GM19372 (cell line): Measurements from ENCODE around the gene IFITM5.
"Not testable (repeated sequence)": the region's sequence is repeated elsewhere in the genome, so short reads cannot be mapped to it uniquely, and the experiment has no call there.

Experiments used
- ATAC-seq: cut with Tn5 transposase; IDR thresholded peaks from one replicate; pipeline ENCODE4 v1.9.1; 2021; ENCODE audit warnings: mild to moderate bottlenecking, low read depth, moderate library complexity; ENCODE audit not compliant: unreplicated experiment

Gene IFITM5

DNA sequence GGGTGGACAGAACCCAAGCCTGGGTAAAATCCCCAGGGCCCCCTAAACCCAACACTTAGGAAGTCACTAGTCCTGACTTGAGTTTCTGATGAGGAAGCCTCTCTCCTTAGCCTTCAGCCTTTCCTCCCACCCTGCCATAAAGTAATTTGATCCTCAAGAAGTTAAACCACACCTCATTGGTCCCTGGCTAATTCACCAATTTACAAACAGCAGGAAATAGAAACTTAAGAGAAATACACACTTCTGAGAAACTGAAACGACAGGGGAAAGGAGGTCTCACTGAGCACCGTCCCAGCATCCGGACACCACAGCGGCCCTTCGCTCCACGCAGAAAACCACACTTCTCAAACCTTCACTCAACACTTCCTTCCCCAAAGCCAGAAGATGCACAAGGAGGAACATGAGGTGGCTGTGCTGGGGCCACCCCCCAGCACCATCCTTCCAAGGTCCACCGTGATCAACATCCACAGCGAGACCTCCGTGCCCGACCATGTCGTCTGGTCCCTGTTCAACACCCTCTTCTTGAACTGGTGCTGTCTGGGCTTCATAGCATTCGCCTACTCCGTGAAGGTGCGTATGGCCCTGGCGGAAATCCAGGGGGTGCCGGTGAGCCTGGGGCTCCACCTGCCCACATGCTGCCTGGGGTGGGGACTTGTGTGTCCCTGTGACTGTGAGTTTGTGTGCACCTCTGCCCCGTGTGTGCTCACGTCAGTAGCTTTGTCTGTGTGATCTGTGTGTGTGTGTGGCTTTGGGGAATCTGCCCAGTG is 14.6 kb upstream of the IFITM5 start, which contains the start of gene IFITM1:
TSS of gene IFITM1 (plus strand) at position 254 of the 767 bp plus-strand sequence. CDS start at position 385, 131 bp downstream.
- no peak for ATAC-seq

GRCh38 chr11:313304-313786 is 14.0 kb upstream of the IFITM5 start:
- no peak for ATAC-seq

DNA sequence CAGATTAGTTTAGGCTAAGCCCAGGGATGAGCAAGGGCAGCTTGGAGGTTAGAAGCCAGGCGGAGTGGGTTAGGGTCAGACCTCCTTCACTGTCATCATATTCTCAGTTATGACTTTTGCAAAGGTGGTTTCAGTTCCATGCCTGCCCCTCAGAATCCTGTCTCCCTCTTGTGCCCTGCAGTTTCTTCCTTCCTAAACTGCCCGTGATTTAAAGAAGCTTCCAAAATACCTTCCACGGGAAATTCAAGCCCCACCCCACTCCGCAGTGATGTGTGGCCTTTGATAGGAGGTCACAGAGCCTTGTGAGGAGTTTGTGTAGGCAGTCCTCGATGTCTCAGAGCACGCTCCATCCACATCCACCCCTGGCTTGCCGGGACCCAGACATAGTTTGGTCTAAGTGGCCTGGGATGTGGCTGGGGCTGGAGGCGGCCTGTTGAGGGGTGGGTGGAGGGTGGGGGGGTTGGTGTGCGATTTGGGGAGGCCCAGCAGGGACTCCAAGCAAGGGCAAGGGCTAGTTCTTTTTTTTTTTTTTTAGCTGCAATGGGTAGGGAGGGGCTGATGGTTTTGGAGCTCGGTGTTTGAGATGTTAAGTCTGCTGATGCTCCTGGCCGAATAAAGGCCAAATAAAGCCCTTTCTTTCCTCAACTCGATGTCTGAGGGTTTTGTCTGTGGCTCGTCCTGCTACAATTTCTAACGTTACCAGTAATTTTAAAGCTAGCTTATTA is 12.9 kb upstream of the IFITM5 start:
- ATAC-seq: no peak

GRCh38 chr11:311013-311748 is 11.9 kb upstream of the IFITM5 start:
- not testable (repeated sequence) for ATAC-seq

- not testable (repeated sequence) for ATAC-seq
These were observed 10.8 kb upstream of the IFITM5 start for GRCh38 chr11:309979-310572.

GRCh38 chr11:308740-309665 is 9.7 kb upstream of the IFITM5 start:
- ATAC-seq: not testable (repeated sequence)

DNA sequence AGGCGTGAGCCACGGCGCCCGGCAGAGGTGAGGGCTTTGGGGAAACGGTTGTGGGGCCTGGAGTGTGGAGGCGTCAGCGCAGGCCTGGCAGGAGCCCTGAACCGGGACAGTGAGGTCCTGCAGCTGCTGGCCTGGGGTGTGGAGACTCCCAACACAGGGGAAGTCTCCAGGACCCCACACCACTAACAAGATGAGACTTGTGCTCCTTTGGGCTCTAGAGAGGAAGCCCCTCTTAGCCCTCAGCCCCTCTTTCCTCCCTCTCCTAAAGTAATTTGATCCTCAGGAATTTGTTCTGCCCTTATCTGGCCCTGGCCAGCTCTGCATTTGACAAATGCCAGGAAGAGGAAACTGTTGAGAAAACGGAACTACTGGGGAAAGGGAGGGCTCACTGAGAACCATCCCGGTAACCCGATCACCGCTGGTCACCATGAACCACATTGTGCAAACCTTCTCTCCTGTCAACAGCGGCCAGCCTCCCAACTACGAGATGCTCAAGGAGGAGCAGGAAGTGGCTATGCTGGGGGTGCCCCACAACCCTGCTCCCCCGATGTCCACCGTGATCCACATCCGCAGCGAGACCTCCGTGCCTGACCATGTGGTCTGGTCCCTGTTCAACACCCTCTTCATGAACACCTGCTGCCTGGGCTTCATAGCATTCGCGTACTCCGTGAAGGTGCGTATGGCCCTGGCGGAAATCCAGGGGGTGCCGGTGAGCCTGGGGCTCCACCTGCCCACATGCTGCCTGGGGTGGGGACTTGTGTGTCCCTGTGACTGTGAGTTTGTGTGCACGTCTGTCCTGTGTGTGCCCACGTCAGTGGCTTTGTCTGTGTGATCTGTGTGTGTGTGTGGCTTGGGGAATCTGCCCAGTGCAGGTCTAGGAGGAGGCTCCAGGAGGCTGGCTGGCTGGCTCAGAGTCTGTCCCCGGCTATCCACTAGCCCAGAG is 8.7 kb upstream of the IFITM5 start, which contains the start of gene IFITM2:
TSS of gene IFITM2 (plus strand) at position 51 of the 943 bp plus-strand sequence. CDS start at position 428, 377 bp downstream.
- ATAC-seq: not testable (repeated sequence)

- no peak for ATAC-seq
These were observed 7.5 kb upstream of the IFITM5 start for GRCh38 chr11:306645-307371.

GRCh38 chr11:305844-306211 is 6.5 kb upstream of the IFITM5 start:
- ATAC-seq: no peak

GRCh38 chr11:304915-305843 is 5.9 kb upstream of the IFITM5 start:
- no peak for ATAC-seq

- no peak for ATAC-seq
These were observed 4.8 kb upstream of the IFITM5 start for GRCh38 chr11:304061-304506.

GRCh38 chr11:303363-303762 is 4.0 kb upstream of the IFITM5 start:
- no peak for ATAC-seq

GRCh38 chr11:299951-300735 is 817 bp upstream of the IFITM5 start:
- ATAC-seq: no peak

DNA sequence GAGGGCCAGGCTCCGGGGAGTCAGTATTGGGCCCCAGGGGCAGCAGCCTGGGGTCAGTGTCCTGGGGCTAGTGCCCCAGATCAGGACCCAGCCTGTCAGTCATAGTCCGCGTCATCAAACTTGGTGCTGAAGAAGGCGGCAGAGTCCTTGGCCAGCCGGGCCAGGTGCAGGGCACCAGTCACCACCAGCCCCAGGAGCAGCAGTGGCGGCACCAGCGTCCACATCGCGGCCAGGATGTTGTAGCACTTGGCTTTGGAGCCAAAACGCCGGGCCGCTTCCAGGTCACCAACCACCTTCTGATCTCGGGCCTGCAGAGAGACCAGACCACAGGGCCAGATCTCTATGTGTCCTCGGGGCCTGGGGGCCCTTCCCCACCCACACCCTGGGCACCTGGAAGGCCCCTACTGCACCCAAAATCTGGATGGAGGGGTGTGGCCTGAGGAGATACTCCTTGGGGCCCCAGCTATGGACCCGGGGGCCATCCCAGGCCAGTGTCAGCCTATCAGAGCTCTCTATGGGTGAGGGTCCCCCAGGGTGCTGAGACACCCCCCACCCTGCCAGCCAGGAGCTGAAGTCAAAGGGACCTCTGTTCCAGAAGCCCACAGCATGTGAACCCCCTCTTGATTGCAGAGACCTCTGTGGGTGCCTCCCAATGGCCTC is 790 bp downstream of the IFITM5 start:
- no peak for ATAC-seq
